Endothelial cell of umbilical vein (primary cell): ENCODE data around the gene NT5DC1. TPM values are rescaled to one million over a fixed set of nuclear protein-coding genes. Genes with fewer than 3 reads are reported as not detected.

Experiments
- BruUV-seq: library from RNA; stranded (reverse); fragments of 400-500 nt; replicated peaks from 2 replicates; lab custom pipeline; 2021; lab: Mats Ljungman, UMichigan
- CTCF ChIA-PET: fragments of 300-600, 350-600 bp; sonication (Branson Sonifier 250); formaldehyde crosslinking; loops from one replicate; lab custom pipeline; 2021; ENCODE audit warnings: antibody characterized with exemption, inconsistent platforms; lab: Charles Lee
- POLR2A ChIA-PET: fragments of 300-600, 350-600 bp; sonication (Branson Sonifier 250); formaldehyde crosslinking; loops from one replicate; lab custom pipeline; 2021; ENCODE audit warnings: antibody characterized with exemption, inconsistent platforms; lab: Charles Lee
- DNase-seq: peaks from one replicate; pipeline ENCODE4 v3.0.0-alpha.2; 2011; ENCODE audit warnings: low read depth, low spot score
- FAIRE-seq: peaks from 2 replicates; lab custom pipeline; 2011; peaks lifted over from hg19 to GRCh38; lab: Jason Lieb, UNC
- H2AFZ ChIP-seq: 2 replicates; pipeline ENCODE4 v1.6.0; 2012; ENCODE audit warnings: low read depth, low read length, control low read depth, inconsistent platforms
- H3K27ac ChIP-seq: 2 replicates; pipeline ENCODE4 v1.5.1; 2011; ENCODE audit warnings: low read depth, mild to moderate bottlenecking, control low read depth, low read length, moderate library complexity; ENCODE audit not compliant: insufficient read depth
- H3K27me3 ChIP-seq, 2 experiments: 2 replicates each; pipeline versions ENCODE4 v1.6.0 to v1.6.1; 2011; ENCODE audit warnings: low read length in 2 of 2, mixed read lengths in 1 of 2; ENCODE audit not compliant: control insufficient read depth in 2 of 2, insufficient read depth in 2 of 2
- H3K36me3 ChIP-seq, 2 experiments: 2 replicates in 1 of 2; 3 replicates in 1 of 2; pipeline ENCODE4 v1.5.1; 2011; ENCODE audit warnings: low read length in 2 of 2, mild to moderate bottlenecking in 1 of 2, moderate library complexity in 1 of 2; ENCODE audit not compliant: control insufficient read depth in 2 of 2, insufficient read depth in 2 of 2; ENCODE audit errors: extremely low read depth in 1 of 2
- H3K4me1 ChIP-seq: 3 replicates; pipeline ENCODE4 v1.5.1; 2011; ENCODE audit warnings: mild to moderate bottlenecking, low read length; ENCODE audit not compliant: control insufficient read depth, insufficient read depth; ENCODE audit errors: extremely low read depth
- H3K4me2 ChIP-seq: 2 replicates; pipeline ENCODE4 v1.6.1; 2011; ENCODE audit warnings: low read length, control low read depth, mixed read lengths; ENCODE audit not compliant: insufficient read depth
- H3K4me3 ChIP-seq, 3 experiments: fragments of 200-600 bp in 1 of 3; sonication (generic), shearing (Covaris generic) in 1 of 3; replicated peaks in 1 of 3; 2 replicates each; pipeline ENCODE4 v1.5.1; 2011 to 2016; ENCODE audit warnings: control low read depth in 3 of 3, low read length in 3 of 3, mild to moderate bottlenecking in 2 of 3, inconsistent platforms in 1 of 3, low read depth in 1 of 3, moderate library complexity in 1 of 3; ENCODE audit not compliant: insufficient read depth in 1 of 3
- H3K79me2 ChIP-seq: 2 replicates; pipeline ENCODE4 v1.6.0; 2012; ENCODE audit warnings: low read length, inconsistent platforms; ENCODE audit not compliant: control insufficient read depth, insufficient read depth
- H3K9ac ChIP-seq: replicated peaks from 2 replicates; pipeline ENCODE3; 2011; ENCODE audit warnings: low read length, control low read depth; ENCODE audit not compliant: insufficient read depth; ENCODE audit errors: extremely low read depth
- H3K9me1 ChIP-seq: replicated peaks from 3 replicates; pipeline ENCODE4 v1.6.0; 2011; ENCODE audit warnings: mild to moderate bottlenecking, low read length; ENCODE audit not compliant: control insufficient read depth, insufficient read depth; ENCODE audit errors: extremely low read depth
- H3K9me3 ChIP-seq: replicated peaks from 2 replicates; pipeline ENCODE4 v1.5.1; 2012; ENCODE audit warnings: low read length, inconsistent platforms; ENCODE audit not compliant: control insufficient read depth, insufficient read depth
- H4K20me1 ChIP-seq: replicated peaks from 2 replicates; pipeline ENCODE3; 2011; ENCODE audit warnings: mild to moderate bottlenecking, low read length; ENCODE audit not compliant: control insufficient read depth, insufficient read depth; ENCODE audit errors: extremely low read depth
- EZH2 ChIP-seq: IDR thresholded peaks from 2 replicates; pipeline ENCODE4 v1.6.1; 2012; ENCODE audit warnings: borderline replicate concordance, low read depth, mild to moderate bottlenecking, moderate library complexity, low read length, inconsistent platforms; ENCODE audit not compliant: severe bottlenecking
- FOS ChIP-seq: IDR thresholded peaks from 2 replicates; pipeline ENCODE4 v1.6.1; 2011; ENCODE audit warnings: mild to moderate bottlenecking, low read length, moderate library complexity, borderline replicate concordance; ENCODE audit not compliant: insufficient read depth
- JUN ChIP-seq: IDR thresholded peaks from 2 replicates; pipeline ENCODE4 v1.6.1; 2011; ENCODE audit warnings: borderline replicate concordance, low read depth; ENCODE audit not compliant: insufficient read length, insufficient read depth
- POLR2A ChIP-seq: IDR thresholded peaks from 2 replicates; pipeline ENCODE4 v1.6.1; 2012; ENCODE audit warnings: low read depth, mild to moderate bottlenecking, control low read depth, low read length
- dilution Hi-C: fragments of 300-500 bp; cut with MboI; formaldehyde crosslinking; loops from one replicate; pipeline ENCODE4 v1.15.0; 2019; ENCODE audit warnings: low sequenced_read_pairs; ENCODE audit not compliant: extremely low pct_ligation_motif_present
- intact Hi-C: fragments of 100-400 bp; cut with micrococcal nuclease; formaldehyde crosslinking; loops from one replicate; pipeline ENCODE4 v1.10.0; 2022
- polyA plus RNA-seq, 4 experiments: library from polyadenylated mRNA; depleted of rRNA in 3 of 4; stranded (reverse) in 3 of 4; unstranded in 1 of 4; fragments of >200 nt; gene quantifications; 2 replicates each; pipeline versions ENCODE4 v1.2.1 to v1.2.3, GENCODE V29; 2011 to 2012; ENCODE audit warnings: missing spikeins in 1 of 4
- total RNA-seq: library from RNA; stranded (reverse); gene quantifications from 2 replicates; pipeline ENCODE4 v1.2.3, GENCODE V29; 2021
- TF ChIP-seq, protein P1 (sequence below), 2 donors: IDR thresholded peaks; 1 replicate in 1 of 2; 2 replicates in 1 of 2; pipeline ENCODE4 v1.5.1; 2011; ENCODE audit warnings: low read length in 2 of 2, mild to moderate bottlenecking in 2 of 2, moderate library complexity in 2 of 2, control low read depth in 1 of 2, inconsistent platforms in 1 of 2, low read depth in 1 of 2; ENCODE audit not compliant: insufficient read depth in 1 of 2; ENCODE audit errors: extremely low read depth in 1 of 2
- TF ChIP-seq, protein P2 (sequence below): IDR thresholded peaks from 2 replicates; pipeline ENCODE4 v1.6.1; 2011; ENCODE audit not compliant: insufficient read depth, insufficient read length

The NT5DC1 gene
- total and polyA plus RNA-seq, 2 donors (not counting 3 experiments of a cell fraction or from before 2014, with no cell fraction given): 11.3 to 24.3 TPM

DNA sequence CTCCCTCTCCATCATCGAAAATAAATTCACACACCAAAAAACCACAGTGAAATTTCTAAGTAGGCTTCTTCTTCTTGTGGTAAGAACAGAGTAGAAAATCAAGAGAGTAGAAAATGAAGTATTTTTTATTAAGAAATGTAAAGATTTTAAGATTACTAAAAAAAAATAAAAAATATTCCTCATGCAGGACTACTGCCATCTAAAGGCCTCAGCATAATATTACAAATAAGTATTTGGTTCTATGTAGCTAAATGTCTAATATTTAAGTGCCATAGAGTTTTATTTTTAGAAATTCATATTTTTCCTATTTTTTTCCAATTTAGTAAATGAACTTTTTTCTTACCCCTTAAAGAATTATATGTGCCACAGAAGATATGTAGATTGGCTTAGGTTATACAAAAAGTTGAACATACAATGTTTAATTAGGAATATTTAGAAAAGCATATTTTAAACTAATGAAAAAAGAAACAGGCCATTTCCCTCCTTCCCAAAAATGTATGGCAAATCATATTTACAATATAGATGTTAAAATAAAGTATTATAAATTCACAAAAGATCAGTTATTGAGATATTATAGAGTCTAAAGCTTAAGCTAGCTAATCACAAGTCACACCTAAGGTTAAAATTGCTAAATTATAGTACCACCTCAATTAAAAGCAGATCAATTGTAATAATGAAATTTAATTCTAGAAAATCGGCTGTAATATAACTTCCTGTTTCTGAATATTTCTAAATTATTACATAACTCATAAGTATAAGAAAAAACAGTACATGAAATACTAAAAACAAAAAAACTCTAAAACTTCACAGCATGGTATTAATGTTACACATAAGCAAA lies 3.5 kb upstream of the NT5DC1 start:
- Histone ChIP-seq H4K20me1 (no peaks in the 10 kb centered on the region), H3K79me2 (no peaks in the 10 kb centered on the region), H3K9me3 (no peaks in the 10 kb centered on the region), H3K27ac (no peak overlapping the region), H3K9me1 (no peaks in the 10 kb centered on the region), H3K27me3 (peaks cover 0 to 3% of the 10 kb centered on the region in 2 experiments), H3K36me3 (no peaks in the 10 kb centered on the region), H3K9ac (no peak overlapping the region), H3K4me2 (no peak overlapping the region), H3K4me3 (no peak overlapping the region), H2AFZ (no peak overlapping the region), H3K4me1 (peaks cover 10% of the 10 kb centered on the region)
- DNase-seq: no peak
- intact Hi-C loops: loop anchor here (1.0 to 5.0 kb wide), 2 partner anchors 86 to 200 kb away; no protein-coding TSS in a partner anchor
- FAIRE-seq: peak; percentile 44
- dilution Hi-C loops: no loop called here
- POLR2A ChIA-PET: no interaction called here
- TF ChIP-seq JUN (no peak), POLR2A (no peak), EZH2 (no peak), FOS (no peak)
- TF ChIP-seq, protein P1, sequence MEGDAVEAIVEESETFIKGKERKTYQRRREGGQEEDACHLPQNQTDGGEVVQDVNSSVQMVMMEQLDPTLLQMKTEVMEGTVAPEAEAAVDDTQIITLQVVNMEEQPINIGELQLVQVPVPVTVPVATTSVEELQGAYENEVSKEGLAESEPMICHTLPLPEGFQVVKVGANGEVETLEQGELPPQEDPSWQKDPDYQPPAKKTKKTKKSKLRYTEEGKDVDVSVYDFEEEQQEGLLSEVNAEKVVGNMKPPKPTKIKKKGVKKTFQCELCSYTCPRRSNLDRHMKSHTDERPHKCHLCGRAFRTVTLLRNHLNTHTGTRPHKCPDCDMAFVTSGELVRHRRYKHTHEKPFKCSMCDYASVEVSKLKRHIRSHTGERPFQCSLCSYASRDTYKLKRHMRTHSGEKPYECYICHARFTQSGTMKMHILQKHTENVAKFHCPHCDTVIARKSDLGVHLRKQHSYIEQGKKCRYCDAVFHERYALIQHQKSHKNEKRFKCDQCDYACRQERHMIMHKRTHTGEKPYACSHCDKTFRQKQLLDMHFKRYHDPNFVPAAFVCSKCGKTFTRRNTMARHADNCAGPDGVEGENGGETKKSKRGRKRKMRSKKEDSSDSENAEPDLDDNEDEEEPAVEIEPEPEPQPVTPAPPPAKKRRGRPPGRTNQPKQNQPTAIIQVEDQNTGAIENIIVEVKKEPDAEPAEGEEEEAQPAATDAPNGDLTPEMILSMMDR (IDR thresholded peaks at IDR 0.05; ENCODE audit: extremely low read depth in 1 of 2, insufficient read depth in 1 of 2, low read depth in 1 of 2, low read length in 2 of 2): peak in 1 of 2 donors; percentile 20
- TF ChIP-seq, protein P2, sequence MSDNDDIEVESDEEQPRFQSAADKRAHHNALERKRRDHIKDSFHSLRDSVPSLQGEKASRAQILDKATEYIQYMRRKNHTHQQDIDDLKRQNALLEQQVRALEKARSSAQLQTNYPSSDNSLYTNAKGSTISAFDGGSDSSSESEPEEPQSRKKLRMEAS: no peak
- CTCF ChIA-PET: interaction anchor here (0.7 to 5.0 kb wide), 25 partner anchors 9 to 1349 kb away, joined by 3 to 216 read pairs (median 4); partner anchors contain the start of gene FRK
- BruUV-seq: no TSS peak
